ENCODE results near the gene CFHR3. TPM values are rescaled to one million over a fixed set of nuclear protein-coding genes. Genes with fewer than 3 reads are reported as not detected.

The CFHR3 gene
- total RNA-seq, 1 donor from 2014 or later, result 0.49 TPM

Other genes starting within 250 kb of the CFHR3 start
- 6.0 TPM for gene KCNT2, start 166.4 kb upstream of the CFHR3 start, total RNA-seq
- gene CFH, start 122.8 kb upstream of the CFHR3 start, total RNA-seq, result 151 TPM
- 0.75 TPM for gene CFHR1, start 44.9 kb downstream of the CFHR3 start, total RNA-seq
- not detected for gene CFHR4, start 113.2 kb downstream of the CFHR3 start, total RNA-seq
- gene CFHR2, start 168.9 kb downstream of the CFHR3 start, total RNA-seq, result not detected
- gene CFHR5, start 202.7 kb downstream of the CFHR3 start, total RNA-seq, result not detected